ENCODE results near the gene NXNL2.

Gene NXNL2

GRCh38 chr9:88534456-88535225, at the start of gene NXNL2:
Gene NXNL2 (plus strand): TSS chr9:88535178. CDS start chr9:88535435, 257 bp downstream.
- no peak for DNase-seq

DNA sequence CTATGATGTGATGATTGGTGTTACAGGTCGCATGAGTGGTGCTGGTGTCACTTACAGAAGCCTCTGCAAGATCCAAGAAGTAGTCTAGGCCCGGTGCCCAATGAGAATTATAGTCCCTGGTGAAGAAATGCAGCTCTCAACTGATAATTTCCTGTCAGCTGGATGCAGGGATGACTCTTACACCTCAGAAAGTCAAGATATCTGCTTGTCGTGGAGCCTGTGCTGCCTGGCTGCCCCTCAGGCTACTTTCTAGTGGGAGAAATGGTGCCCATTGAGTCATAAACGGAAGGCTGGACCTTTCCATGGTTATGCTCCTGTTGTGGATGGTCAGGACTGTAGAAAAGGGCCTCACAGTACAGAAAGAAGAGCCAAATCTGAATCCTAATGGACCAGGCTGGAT, 46.8 kb upstream of the NXNL2 start:
- no peak for DNase-seq

DNA sequence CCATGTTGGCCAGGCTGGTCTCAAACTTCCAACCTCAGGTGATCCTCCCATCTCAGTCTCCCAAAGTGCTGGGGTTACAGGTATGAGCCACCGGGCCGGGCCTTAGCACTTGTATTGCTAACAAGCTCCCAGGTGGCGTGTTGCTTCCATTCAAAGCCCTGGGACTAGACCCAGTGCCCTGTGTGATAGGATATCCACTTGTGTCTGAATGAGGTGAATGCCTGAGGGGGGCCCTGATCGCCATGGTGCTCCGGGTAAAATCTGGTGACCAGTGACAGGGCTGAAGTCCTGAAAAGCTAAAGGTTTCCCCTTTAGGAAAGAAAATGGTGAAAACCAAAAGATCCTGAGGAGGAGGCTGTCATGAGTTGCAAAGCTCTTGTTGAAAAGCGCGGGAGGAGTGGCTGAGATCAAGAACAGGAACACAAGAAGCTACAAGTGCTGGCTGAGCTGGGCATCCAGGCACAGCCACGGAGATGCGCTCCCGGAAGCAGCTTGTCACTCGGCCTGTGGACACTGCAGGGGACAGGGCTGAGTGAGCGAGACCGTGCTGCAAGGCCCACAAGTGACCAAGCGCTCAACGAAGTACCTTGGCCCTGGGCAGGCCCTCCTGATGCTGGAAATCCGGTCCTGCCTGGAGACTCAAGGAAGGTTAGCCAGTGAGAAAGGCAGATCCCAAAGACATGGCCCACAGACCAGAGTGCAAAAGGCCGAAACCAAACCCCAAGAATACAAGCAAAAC, 39.8 kb upstream of the NXNL2 start:
- no peak for DNase-seq

DNA sequence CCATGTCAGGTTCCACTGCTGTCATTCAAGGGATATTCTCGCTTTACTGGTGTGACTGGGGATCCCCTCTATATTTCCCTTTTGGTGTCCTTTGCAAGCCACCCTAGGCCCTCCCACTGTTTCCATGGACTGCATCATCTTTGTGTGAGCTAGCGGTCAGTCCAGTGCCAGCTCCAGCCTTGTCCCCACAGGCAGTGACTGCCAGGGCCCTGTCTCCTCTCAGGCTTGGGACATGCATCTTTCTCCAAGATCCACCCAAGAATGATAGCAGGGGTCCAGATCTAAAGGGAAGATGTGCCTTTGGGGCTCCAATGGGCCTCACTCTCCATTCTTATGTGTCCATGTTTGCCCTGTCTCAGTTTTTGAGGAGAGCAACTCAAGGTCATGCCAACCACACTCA, 37.8 kb upstream of the NXNL2 start:
- DNase-seq: no peak

DNA sequence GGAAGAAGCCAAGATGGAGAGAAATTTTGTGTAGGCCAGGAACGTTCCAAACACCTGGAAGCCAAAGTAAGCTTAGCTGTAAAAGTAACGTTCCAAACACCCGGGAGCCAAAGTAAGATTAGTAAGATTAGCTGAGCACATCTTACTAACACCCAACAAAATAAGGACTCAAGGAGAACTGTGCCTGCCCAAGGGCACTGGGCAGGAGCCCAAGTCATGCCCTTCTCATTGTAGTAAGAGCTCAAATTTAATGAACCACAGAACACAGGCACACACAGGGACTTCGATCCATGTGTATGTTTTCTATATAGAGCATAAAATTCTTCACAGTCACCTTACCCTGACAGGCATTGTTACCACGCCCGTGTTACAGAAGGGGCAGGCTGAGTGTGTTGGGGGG, 36.1 kb upstream of the NXNL2 start:
- no peak for DNase-seq

- DNase-seq: no peak
Observed at GRCh38 chr9:88501086-88501485, 33.9 kb upstream of the NXNL2 start.

GRCh38 chr9:88502552-88503034, 32.4 kb upstream of the NXNL2 start:
- DNase-seq: no peak

GRCh38 chr9:88503081-88503844, 31.7 kb upstream of the NXNL2 start:
- no peak for DNase-seq

GRCh38 chr9:88503845-88504764, 30.9 kb upstream of the NXNL2 start:
- DNase-seq: no peak

GRCh38 chr9:88508326-88508725, 26.7 kb upstream of the NXNL2 start:
- no peak for DNase-seq

DNA sequence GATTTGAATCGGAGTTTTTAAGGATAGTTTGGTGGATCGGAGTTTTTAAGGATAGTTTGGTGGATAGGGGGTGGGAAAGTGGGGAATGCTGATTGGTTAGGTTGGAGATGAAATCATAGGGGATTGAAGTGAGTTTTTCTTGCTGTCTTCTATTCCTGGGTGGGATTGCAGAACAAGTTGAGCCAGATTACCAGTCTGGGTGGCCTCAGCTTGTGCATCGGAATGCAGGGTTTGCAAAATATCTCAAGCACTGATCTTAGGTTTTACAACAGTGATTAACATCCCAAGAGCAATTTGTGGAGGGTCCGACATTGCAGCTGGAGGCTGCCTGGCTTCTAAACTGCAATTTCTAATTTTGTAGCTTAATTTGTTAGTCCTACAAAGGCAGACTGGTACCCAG, 23.1 kb upstream of the NXNL2 start:
- no peak for DNase-seq

GRCh38 chr9:88514247-88514646, 20.7 kb upstream of the NXNL2 start:
- DNase-seq: no peak

GRCh38 chr9:88521308-88521707, 13.7 kb upstream of the NXNL2 start:
- no peak for DNase-seq

GRCh38 chr9:88522360-88522759, 12.6 kb upstream of the NXNL2 start:
- DNase-seq: no peak

DNA sequence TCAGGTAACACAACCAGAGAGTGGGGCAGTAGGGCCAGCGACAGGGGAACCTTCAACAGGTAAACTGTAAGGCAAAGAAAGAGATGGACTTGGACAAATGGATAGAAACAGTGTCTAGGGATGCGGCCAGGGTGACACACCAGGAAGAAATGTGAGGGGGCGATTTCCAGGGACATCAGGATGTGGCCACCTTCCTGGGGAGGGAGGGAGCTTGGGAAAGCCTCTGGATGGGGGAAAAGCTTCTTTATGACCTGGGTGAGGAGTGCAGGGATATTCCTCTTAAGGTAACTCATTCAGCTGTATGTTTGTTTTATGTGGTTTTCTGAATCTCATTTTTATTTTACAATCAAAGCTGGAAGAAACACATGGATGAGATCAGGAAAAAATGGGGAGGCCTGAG, 11.9 kb upstream of the NXNL2 start:
- DNase-seq: no peak

GRCh38 chr9:88524911-88525310, 10.1 kb upstream of the NXNL2 start:
- DNase-seq: no peak

DNA sequence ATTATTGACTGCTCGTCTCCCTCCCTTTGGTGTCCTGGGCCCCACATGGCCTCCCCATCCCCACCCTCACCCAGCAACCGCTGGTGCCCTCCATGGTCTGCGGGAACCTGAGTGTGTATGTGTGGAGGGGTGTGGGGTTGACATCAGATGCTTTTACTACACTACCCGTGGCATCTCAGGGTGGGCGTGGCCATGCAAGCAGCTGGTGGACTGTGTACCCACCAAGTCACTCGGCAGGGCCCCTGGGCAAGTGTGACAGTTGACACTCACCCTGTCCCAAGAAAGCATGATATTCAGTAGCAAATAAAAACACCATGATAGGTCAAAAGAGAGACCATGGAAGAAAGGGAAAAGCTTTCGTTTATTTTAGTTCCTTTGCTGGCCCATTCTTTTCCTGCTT, 7.4 kb upstream of the NXNL2 start:
- DNase-seq: no peak

DNA sequence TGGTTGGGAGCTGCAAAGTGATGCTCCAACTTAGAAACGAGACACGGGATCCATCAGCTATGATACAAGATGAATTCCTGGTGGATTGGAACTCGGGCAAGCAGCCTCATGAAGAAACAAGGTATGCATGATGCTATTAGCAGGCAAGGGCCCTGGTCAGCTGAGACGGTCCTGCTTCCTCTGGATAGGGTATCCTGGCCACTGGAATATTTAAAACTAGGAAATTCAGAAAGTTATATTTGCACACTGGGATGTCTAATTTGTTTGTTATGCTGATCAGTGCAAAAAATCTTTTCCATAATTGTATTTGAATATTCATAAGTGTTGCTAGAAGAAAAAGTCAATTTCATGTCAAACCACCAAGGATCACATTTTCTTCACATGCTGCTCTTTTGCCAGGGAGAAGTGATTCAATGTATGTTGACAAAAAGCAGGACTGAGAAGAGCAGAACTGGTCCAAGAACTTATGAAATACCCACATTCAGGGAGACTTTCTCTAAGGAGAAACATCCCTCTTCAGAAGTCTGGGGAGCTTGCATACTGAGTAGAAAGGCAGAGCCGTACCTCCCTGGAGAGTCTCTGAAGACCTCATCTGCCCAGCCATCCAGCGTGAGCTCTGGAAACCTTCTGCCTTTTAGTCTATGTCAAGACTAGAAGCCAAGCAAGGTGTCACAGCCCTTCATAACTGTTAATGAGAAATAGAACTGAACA, 6.7 kb upstream of the NXNL2 start:
- DNase-seq: no peak

GRCh38 chr9:88529496-88529895, 5.5 kb upstream of the NXNL2 start:
- no peak for DNase-seq

GRCh38 chr9:88530051-88530450, 4.9 kb upstream of the NXNL2 start:
- no peak for DNase-seq

DNA sequence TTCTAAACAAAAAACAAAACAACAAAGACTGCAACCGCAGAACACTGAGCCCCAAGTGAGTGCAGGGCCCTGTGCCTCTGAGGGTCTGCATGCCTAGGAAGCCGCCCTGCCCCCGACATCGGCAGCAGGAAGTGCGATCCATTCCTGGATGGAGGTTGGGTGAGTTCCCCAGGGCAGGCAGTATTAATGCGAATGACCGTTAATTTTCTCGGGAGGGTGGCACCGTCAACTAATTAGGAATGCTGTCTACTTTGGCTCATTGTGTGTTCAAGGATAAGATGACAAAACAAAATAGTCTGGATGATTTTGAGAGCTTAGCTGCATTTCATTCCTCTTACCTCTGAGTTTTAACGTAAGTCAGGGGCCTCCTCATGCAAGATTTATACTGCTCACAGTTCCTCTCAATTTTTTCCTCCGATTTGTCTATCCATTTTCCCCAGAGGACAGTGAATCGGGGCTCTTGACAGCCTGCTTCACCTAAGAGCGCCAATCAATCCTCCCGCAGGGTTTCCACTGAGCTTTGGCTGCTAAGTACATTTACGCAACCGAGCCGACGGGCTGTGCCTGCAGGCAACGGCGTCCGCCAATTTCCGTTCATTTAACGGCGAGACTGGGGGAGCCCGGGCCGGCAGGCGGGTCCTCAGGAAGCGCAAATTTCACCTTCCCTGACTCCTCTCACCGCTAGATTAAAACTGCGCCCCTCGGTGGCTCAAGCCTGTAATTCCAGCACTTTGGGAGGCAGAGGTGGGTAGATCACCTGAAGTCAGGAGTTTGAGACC, 2.9 kb upstream of the NXNL2 start:
- DNase-seq: no peak

All from CD4-positive, alpha-beta T cell treated with Interleukin-4 for 4 hours (primary cell).